GM12875 (cell line): ENCODE results near the gene DPEP2.

Experiments
- H3K4me3 ChIP-seq: one replicate; pipeline ENCODE4 v1.5.1; 2011; ENCODE audit warnings: low read depth, low read length, control low read depth
- TF ChIP-seq, protein P1 (sequence below): IDR thresholded peaks from 2 replicates; pipeline ENCODE4 v1.5.1; 2011; ENCODE audit warnings: low read depth, mild to moderate bottlenecking, control low read depth, inconsistent platforms, low read length, moderate library complexity, borderline replicate concordance; ENCODE audit not compliant: insufficient read depth

DPEP2 gene

DNA sequence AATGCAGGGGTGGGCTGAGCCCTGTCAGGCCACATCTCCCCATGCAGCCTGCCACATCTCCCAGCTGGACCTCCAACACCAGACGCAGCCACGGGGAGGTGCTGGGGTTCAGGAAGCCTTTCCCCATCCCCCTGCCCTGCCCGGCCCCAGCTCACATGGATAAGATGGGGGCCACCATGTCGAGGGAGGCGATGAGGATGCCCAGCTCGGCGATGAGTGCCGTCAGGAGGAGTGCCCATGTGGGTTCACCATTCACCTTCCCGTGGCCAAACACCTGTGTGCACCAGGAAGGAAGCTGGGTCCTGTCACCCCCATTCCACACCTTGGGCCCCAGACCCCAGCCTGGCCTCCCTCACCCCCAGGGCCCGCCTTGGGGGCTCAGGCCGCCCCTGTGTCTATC is 49.6 kb downstream of the DPEP2 start:
- TF ChIP-seq, protein P1, sequence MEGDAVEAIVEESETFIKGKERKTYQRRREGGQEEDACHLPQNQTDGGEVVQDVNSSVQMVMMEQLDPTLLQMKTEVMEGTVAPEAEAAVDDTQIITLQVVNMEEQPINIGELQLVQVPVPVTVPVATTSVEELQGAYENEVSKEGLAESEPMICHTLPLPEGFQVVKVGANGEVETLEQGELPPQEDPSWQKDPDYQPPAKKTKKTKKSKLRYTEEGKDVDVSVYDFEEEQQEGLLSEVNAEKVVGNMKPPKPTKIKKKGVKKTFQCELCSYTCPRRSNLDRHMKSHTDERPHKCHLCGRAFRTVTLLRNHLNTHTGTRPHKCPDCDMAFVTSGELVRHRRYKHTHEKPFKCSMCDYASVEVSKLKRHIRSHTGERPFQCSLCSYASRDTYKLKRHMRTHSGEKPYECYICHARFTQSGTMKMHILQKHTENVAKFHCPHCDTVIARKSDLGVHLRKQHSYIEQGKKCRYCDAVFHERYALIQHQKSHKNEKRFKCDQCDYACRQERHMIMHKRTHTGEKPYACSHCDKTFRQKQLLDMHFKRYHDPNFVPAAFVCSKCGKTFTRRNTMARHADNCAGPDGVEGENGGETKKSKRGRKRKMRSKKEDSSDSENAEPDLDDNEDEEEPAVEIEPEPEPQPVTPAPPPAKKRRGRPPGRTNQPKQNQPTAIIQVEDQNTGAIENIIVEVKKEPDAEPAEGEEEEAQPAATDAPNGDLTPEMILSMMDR = no peak
- H3K4me3 ChIP-seq = no peak overlapping the region

DNA sequence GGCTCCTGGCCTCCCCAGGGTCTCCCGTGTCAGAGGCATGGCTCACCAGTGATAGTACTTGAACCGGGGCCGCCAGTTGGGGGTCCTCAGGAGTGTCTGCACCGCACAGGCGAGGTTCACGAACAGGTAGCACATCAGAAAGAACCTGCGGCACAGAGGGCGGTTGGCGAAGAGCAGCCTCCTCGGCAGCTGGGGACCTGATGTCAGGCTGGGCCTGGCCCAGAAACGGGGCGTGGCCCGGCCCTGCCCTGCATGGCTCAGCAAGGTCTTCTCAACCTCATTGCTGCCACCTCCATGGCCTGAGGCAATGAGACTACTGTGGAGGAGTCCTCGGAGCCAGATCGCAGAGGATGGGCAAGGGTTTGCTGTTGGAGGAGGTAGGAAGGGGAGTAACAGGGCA is 51.3 kb downstream of the DPEP2 start:
- TF ChIP-seq, protein P1 = no peak
- no peak overlapping the region for H3K4me3 ChIP-seq

DNA sequence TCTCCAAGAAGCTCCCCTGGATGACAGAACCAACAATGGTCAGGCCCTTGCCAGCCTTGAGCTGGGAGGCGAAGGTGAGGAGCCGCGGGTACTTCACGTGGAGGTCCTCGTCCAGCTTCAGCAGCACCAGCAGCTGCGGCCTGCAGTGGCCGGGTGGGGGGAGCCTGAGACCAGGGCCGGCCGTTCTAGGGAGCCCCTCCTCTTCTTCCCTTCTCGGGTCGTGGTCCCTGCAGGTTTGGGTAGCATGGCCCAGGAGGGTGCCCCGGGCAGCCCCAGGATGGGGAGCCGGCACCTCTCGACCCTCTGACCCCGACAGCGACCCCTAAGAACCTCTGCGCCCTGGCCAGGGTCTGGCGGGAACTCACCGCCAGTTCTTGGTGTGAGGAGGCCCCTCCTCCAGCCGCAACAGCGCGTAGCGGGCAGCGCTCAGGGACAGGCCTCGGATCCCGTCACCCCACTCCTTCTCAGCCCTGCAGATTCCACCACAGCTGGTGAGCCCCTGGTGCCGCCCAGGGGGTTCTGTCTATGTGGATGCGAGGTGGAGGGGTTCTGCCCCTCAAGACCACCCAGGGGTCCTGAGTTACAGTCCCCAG is 52.2 kb downstream of the DPEP2 start:
- no peak overlapping the region for H3K4me3 ChIP-seq
- TF ChIP-seq, protein P1 = no peak

DNA sequence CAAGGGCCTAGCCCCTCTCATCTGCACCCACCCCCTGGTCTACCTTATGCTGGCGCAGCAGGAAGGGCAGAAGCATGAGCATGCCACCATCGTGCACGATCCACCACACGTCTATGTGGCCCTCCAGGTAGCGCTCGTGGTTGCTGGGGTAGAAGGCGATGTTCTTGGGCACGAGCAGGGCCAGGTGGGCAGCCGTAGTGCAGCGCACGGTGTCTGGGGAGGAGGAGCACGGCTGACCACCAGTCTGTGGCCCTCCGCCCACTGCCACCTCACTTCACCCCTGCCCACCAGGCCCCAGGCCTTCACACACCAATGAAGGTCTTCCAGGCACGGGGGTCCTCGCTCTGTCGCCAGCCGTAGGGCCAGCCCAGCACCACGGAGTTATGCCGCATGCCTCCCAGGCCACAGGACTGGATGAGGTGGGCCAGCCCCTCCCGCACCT is 53.1 kb downstream of the DPEP2 start:
- no peak overlapping the region for H3K4me3 ChIP-seq
- TF ChIP-seq, protein P1 = no peak

DNA sequence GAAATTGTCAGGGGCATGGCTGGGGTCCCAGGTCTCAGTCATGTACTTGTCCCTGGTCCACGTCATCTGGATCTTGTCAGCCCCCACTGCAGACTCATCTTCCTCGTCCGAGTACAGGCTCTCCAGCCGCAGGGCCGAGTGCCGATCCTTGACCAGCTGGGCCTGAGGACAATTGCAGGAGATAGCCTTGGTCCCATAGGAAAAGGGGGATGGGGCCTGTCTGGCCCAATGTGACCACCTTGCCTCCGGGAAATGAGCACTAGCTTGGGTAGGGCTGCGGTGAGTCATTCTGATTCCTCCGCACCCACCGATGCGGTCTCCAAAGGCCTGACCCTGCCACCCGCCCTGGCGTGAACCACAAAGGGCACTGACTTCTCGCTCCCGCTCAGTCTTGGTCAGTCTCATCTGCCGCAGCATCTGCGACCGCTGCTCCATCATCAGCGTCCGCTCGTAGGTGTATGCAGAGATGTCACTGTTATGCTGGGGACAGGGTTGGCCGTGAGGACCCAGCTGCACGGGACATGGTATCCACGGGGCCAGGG is 53.8 kb downstream of the DPEP2 start:
- TF ChIP-seq, protein P1 = no peak
- H3K4me3 ChIP-seq = no peak overlapping the region

DNA sequence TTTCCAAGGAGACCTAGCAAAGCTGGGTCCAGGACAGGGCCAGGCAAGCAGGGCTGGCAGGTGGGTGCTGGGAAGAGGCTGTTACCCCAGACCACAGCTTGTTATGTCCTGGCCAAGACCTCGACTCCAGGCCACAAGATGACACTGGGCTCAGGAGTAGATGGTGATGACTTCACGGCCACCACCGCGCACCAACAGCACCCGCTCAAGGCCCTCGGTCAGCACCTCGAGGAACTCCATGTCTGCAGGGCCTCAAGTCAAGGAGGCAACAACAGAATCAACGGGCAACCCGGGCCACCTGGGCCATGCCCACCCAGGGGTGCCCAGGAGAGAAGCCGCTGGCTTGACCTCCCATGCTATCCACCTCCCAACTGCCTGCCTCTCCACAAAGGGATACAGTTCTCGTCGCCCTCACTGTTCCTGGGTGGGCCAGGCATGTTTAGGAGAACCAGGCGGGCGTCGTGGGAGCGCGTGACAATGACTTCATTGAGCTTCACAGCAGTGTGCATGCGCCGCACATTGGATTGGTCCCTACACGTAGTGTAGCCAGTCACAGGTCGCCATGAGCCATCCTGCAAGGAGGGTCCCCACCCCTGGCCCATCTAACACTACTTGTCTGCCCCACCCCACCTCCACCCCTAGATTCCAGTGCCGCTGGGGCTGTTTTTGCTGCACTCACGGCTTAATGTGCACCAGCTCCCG is 54.4 kb downstream of the DPEP2 start:
- H3K4me3 ChIP-seq = no peak overlapping the region
- TF ChIP-seq, protein P1 = no peak
